HepG2 (cell line): Measurements from ENCODE around the gene TSPAN18. TPM values are rescaled to one million over a fixed set of nuclear protein-coding genes. Genes with fewer than 3 reads are reported as not detected.

Experiments
- ATAC-seq: fragments of 200-7000 bp; cut with Tn5 transposase; 3 replicates; pipeline ENCODE4 v1.9.1; 2020; ENCODE audit warnings: mild to moderate bottlenecking, moderate library complexity
- BruUV-seq: library from RNA; stranded (reverse); fragments of 400-500 nt; replicated peaks from 2 replicates; lab custom pipeline; 2021; lab: Mats Ljungman, UMichigan
- CTCF ChIA-PET: fragments of 300-600 bp; formaldehyde crosslinking; extraction: SDS; loops from one replicate; lab custom pipeline; 2021; ENCODE audit warnings: low total read pairs, inconsistent platforms, low intra/inter-chr PET ratio; lab: Yijun Ruan, JAX
- POLR2A ChIA-PET: fragments of 350-600 bp; sonication (Branson Sonifier 250); formaldehyde crosslinking; loops from one replicate; lab custom pipeline; 2020; ENCODE audit warnings: antibody characterized with exemption, inconsistent platforms; lab: Yijun Ruan, JAX
- DNase-seq: peaks from one replicate; pipeline ENCODE4 v3.0.0-alpha.2; 2015; ENCODE audit warnings: low spot score
- FAIRE-seq: peaks from 3 replicates; lab custom pipeline; 2011; peaks lifted over from hg19 to GRCh38; lab: Jason Lieb, UNC
- H2AFZ ChIP-seq: one replicate; pipeline ENCODE4 v1.6.1; 2011; ENCODE audit warnings: low read length, inconsistent platforms
- H3K27ac ChIP-seq: fragments of 300-600 bp; 3 replicates; pipeline ENCODE4 v1.8.0; 2011; ENCODE audit warnings: mixed run types, mild to moderate bottlenecking, mixed read lengths, low read length, inconsistent platforms; ENCODE audit not compliant: insufficient read depth; ENCODE audit errors: extremely low read length
- H3K27me3 ChIP-seq, 2 experiments: fragments of 200-600 bp in 1 of 2; 2 replicates in 1 of 2; 3 replicates in 1 of 2; pipeline versions ENCODE4 v1.6.0 to v1.8.0; 2011; ENCODE audit warnings: low read length in 2 of 2, mild to moderate bottlenecking in 2 of 2, moderate library complexity in 2 of 2, inconsistent platforms in 1 of 2; ENCODE audit not compliant: insufficient read depth in 2 of 2, control insufficient read depth in 1 of 2
- H3K36me3 ChIP-seq, 2 experiments: fragments of 200-600 bp in 1 of 2; replicated peaks in 1 of 2; 2 replicates in 1 of 2; 3 replicates in 1 of 2; pipeline versions ENCODE4 v1.5.1 to v1.8.0; 2011; ENCODE audit warnings: low read length in 2 of 2, inconsistent platforms in 1 of 2; ENCODE audit not compliant: insufficient read depth in 2 of 2, control insufficient read depth in 1 of 2
- H3K4me1 ChIP-seq: 2 replicates; pipeline ENCODE4 v1.5.1; 2012; ENCODE audit warnings: low read length, inconsistent platforms; ENCODE audit not compliant: insufficient read depth
- H3K4me2 ChIP-seq: 2 replicates; pipeline ENCODE4 v1.6.0; 2011; ENCODE audit warnings: low read depth, low read length, inconsistent platforms
- H3K4me3 ChIP-seq, 3 experiments: fragments of 200-600 bp in 1 of 3; sonication (generic), shearing (Covaris generic) in 1 of 3; replicated peaks in 1 of 3; 2 replicates each; pipeline ENCODE4 v1.5.1; 2011 to 2016; ENCODE audit warnings: low read length in 3 of 3, inconsistent platforms in 2 of 3, low read depth in 2 of 3, mild to moderate bottlenecking in 2 of 3, control low read depth in 1 of 3, mixed read lengths in 1 of 3; ENCODE audit not compliant: insufficient read depth in 1 of 3
- H3K79me2 ChIP-seq: one replicate; pipeline ENCODE4 v1.6.1; 2011; ENCODE audit warnings: low read length, inconsistent platforms; ENCODE audit not compliant: insufficient read depth
- H3K9ac ChIP-seq: 2 replicates; pipeline ENCODE4 v1.6.0; 2011; ENCODE audit warnings: mild to moderate bottlenecking, low read depth, low read length, inconsistent platforms; ENCODE audit not compliant: insufficient read depth
- H3K9me3 ChIP-seq: 2 replicates; pipeline ENCODE4 v1.5.1; 2012; ENCODE audit warnings: mild to moderate bottlenecking, low read length
- H4K20me1 ChIP-seq: 2 replicates; pipeline ENCODE4 v1.6.0; 2011; ENCODE audit warnings: inconsistent platforms, mild to moderate bottlenecking, low read length, moderate library complexity; ENCODE audit not compliant: insufficient read depth
- KDM2A ChIP-seq: sonication (generic); formaldehyde crosslinking; IDR thresholded peaks from 2 replicates; pipeline ENCODE4 v1.4.0; 2020; ENCODE audit warnings: low read depth, missing genetic modification reagents, borderline replicate concordance
- ZNF557 ChIP-seq: sonication (generic); formaldehyde crosslinking; IDR thresholded peaks from 2 replicates; pipeline ENCODE4 v1.4.0; 2020; ENCODE audit warnings: missing genetic modification reagents
- WGBS: methylation state at CpG from one replicate; pipeline ENCODE4 v1.1.6; 2017; ENCODE audit warnings: low lambda C conversion rate; 5-methylcytosine and 5-hydroxymethylcytosine counted together
- in situ Hi-C: cut with HindIII; loops from 2 replicates; pipeline ENCODE4 v1.10.0; 2017; ENCODE audit warnings: low pct_unique_long_range_greater_than_20kb; ENCODE audit not compliant: extremely low pct_ligation_motif_present
- intact Hi-C: fragments of 100-400 bp; cut with micrococcal nuclease; formaldehyde crosslinking; loops from one replicate; pipeline ENCODE4 v1.10.0; 2022; ENCODE audit not compliant: unreplicated experiment
- polyA plus RNA-seq, 8 experiments: library from polyadenylated mRNA; depleted of rRNA in 3 of 8; stranded (reverse) in 7 of 8; unstranded in 1 of 8; fragments of >200 nt; fragmentation: Illumina TruSeq in 4 of 8; extraction: Trizol in 4 of 8; gene quantifications; 2 replicates each; pipeline versions ENCODE4 v1.2.1 to v1.2.3, GENCODE V29; 2011 to 2016; ENCODE audit warnings: low read depth in 4 of 8, missing spikeins in 1 of 8, mixed read lengths in 1 of 8; ENCODE audit not compliant: insufficient read depth in 1 of 8
- total RNA-seq, 5 experiments: library from RNA; depleted of rRNA; stranded (reverse); fragments of >200 nt; fragmentation: Illumina TruSeq; extraction: Trizol; gene quantifications; 2 replicates each; pipeline ENCODE4 v1.2.3, GENCODE V29; 2016; ENCODE audit warnings: low read depth in 1 of 5
- TF ChIP-seq, protein P1 (sequence below): sonication (generic); formaldehyde crosslinking; IDR thresholded peaks from 2 replicates; pipeline ENCODE4 v1.5.1; 2020; ENCODE audit warnings: missing genetic modification reagents, mild to moderate bottlenecking, borderline replicate concordance
- TF ChIP-seq, protein P2 (sequence below): sonication (generic); formaldehyde crosslinking; IDR thresholded peaks from 2 replicates; pipeline ENCODE4 v1.8.0; 2022; ENCODE audit warnings: missing genetic modification reagents, mild to moderate bottlenecking, borderline replicate concordance

TSPAN18 gene
- total and polyA plus RNA-seq, 2 of the 13 experiments (the other 11 are each of a cell fraction or from before 2014, with no cell fraction given): not detected

DNA sequence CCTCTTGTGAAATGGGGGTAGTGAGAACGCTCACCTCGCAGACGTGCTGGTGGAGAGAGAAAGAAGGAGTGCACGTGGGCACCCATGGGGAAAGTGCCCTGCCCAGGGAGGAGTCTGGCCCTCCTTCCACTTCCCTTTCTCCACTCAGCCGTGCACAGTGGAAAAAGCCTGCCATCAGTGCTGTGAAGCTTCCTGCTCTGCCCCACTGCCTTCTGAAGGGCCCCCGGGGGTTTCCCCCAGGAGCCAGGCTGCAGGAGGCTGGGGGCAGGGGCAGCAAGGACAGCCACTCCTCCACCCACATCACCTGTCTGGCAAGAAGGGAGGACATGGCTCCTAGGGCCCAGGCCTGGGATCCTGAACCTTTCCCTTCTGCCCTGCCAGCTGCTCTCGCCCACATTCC lies 216.4 kb downstream of the TSPAN18 start (continued):
- TF ChIP-seq, protein P1, sequence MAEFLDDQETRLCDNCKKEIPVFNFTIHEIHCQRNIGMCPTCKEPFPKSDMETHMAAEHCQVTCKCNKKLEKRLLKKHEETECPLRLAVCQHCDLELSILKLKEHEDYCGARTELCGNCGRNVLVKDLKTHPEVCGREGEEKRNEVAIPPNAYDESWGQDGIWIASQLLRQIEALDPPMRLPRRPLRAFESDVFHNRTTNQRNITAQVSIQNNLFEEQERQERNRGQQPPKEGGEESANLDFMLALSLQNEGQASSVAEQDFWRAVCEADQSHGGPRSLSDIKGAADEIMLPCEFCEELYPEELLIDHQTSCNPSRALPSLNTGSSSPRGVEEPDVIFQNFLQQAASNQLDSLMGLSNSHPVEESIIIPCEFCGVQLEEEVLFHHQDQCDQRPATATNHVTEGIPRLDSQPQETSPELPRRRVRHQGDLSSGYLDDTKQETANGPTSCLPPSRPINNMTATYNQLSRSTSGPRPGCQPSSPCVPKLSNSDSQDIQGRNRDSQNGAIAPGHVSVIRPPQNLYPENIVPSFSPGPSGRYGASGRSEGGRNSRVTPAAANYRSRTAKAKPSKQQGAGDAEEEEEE: no peak

DNA sequence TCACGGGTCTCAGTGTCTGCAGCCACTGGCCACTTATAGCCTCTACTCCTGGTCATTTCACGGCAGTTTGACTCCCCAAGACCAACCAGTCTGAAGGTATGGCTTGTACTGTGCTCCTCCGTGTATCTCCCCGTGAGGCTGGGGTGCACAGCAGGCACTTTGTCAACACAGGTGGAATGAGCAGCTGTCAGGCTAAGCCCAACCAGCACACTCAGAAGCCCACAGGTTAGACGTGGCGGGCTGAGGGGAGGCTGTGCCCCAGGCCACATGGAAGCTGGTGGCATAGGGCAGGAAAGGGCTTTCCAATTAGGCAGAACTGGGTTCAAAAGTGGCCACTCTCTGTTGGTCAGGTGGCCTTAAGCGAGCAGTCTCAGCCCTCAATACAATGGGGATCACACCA lies 216.9 kb downstream of the TSPAN18 start:
- WGBS: 8% methylated on average over 5 of the region's 7 CpGs
- H4K20me1 ChIP-seq: no peaks in the 10 kb centered on the region
- no peak overlapping the region for H3K9ac ChIP-seq
- H3K4me1 ChIP-seq: no peaks in the 10 kb centered on the region
- no peaks in the 10 kb centered on the region for H3K9me3 ChIP-seq
- no peak overlapping the region for H3K4me3 ChIP-seq
- BruUV-seq: no TSS peak
- no peaks in the 10 kb centered on the region for H3K79me2 ChIP-seq
- POLR2A ChIA-PET: no interaction called here
- in situ Hi-C loops: no loop called here
- CTCF ChIA-PET: no interaction called here
- H3K27ac ChIP-seq: no peak overlapping the region
- no peak for FAIRE-seq
- no peak overlapping the region for H2AFZ ChIP-seq
- no peaks in the 10 kb centered on the region for H3K36me3 ChIP-seq
- TF ChIP-seq, protein P2, sequence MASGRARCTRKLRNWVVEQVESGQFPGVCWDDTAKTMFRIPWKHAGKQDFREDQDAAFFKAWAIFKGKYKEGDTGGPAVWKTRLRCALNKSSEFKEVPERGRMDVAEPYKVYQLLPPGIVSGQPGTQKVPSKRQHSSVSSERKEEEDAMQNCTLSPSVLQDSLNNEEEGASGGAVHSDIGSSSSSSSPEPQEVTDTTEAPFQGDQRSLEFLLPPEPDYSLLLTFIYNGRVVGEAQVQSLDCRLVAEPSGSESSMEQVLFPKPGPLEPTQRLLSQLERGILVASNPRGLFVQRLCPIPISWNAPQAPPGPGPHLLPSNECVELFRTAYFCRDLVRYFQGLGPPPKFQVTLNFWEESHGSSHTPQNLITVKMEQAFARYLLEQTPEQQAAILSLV (CRISPR knock-in tag): no peak
- no peak for TF ChIP-seq KDM2A (CRISPR knock-in tag)
- no peak for TF ChIP-seq ZNF557 (CRISPR knock-in tag)
- peaks cover 7 to 44% of the 10 kb centered on the region in 2 experiments; a peak in 4 of 5 replicates for H3K27me3 ChIP-seq
- DNase-seq: no peak
- intact Hi-C loops: no loop called here
- H3K4me2 ChIP-seq: no peak overlapping the region
- no peak for ATAC-seq
